IMR-90 (cell line): Measurements from ENCODE around the gene CENPQ. TPM values are rescaled to one million over a fixed set of nuclear protein-coding genes. Genes with fewer than 3 reads are reported as not detected.
"Not testable (repeated sequence)": the region's sequence is repeated elsewhere in the genome, so short reads cannot be mapped to it uniquely, and the experiment has no call there.

Source experiments
- ATAC-seq: fragments of 200-7000 bp; cut with Tn5 transposase; 2 replicates; pipeline ENCODE4 v1.9.1; 2020; ENCODE audit warnings: low read depth, mild to moderate bottlenecking, moderate library complexity
- BruUV-seq: library from RNA; stranded (reverse); fragments of 400-500 nt; replicated peaks from 2 replicates; lab custom pipeline; 2021; lab: Mats Ljungman, UMichigan
- CTCF ChIA-PET: fragments of 300-600 bp; formaldehyde crosslinking; extraction: SDS; loops from one replicate; lab custom pipeline; 2021; ENCODE audit warnings: antibody characterized with exemption; lab: Yijun Ruan, JAX
- POLR2A ChIA-PET: fragments of 300-600 bp; sonication (Branson Sonifier 250); formaldehyde crosslinking; loops from one replicate; lab custom pipeline; 2022; ENCODE audit warnings: antibody characterized with exemption; ENCODE audit not compliant: unreplicated experiment; lab: Charles Lee
- DNase-seq: peaks from one replicate; pipeline ENCODE4 v3.0.0; 2013
- H2AFZ ChIP-seq: replicated peaks from 2 replicates; pipeline ENCODE3; 2013; ENCODE audit warnings: low read length, mild to moderate bottlenecking; ENCODE audit not compliant: poor library complexity
- H2AK5ac ChIP-seq: 2 replicates; pipeline ENCODE4 v1.6.1; 2013; ENCODE audit warnings: low read depth, low read length, inconsistent platforms
- H2AK9ac ChIP-seq: replicated peaks from 2 replicates; pipeline ENCODE3; 2013; ENCODE audit warnings: mild to moderate bottlenecking, low read depth, low read length, moderate library complexity; ENCODE audit not compliant: poor library complexity
- H2BK120ac ChIP-seq: 2 replicates; pipeline ENCODE4 v1.6.1; 2013; ENCODE audit warnings: low read depth, low read length, inconsistent platforms
- H2BK15ac ChIP-seq: 3 replicates; pipeline ENCODE4 v1.6.1; 2013; ENCODE audit warnings: low read depth, low read length, inconsistent platforms
- H2BK20ac ChIP-seq: 2 replicates; pipeline ENCODE4 v1.6.1; 2013; ENCODE audit warnings: low read depth, mild to moderate bottlenecking, inconsistent platforms, low read length, moderate library complexity
- H2BK5ac ChIP-seq: 2 replicates; pipeline ENCODE4 v1.6.1; 2013; ENCODE audit warnings: mild to moderate bottlenecking, low read depth, low read length, inconsistent platforms; ENCODE audit not compliant: poor library complexity, severe bottlenecking
- H3K14ac ChIP-seq: replicated peaks from 2 replicates; pipeline ENCODE4 v1.6.1; 2013; ENCODE audit warnings: low read depth, low read length, inconsistent platforms
- H3K18ac ChIP-seq: 2 replicates; pipeline ENCODE4 v1.6.1; 2013; ENCODE audit warnings: low read depth, low read length, control low read depth
- H3K23ac ChIP-seq: 2 replicates; pipeline ENCODE4 v1.6.1; 2013; ENCODE audit warnings: low read depth, low read length, inconsistent platforms
- H3K27ac ChIP-seq: 2 replicates; pipeline ENCODE4 v1.5.1; 2013; ENCODE audit warnings: mild to moderate bottlenecking, control low read depth, low read length; ENCODE audit not compliant: insufficient read depth
- H3K27me3 ChIP-seq: 2 replicates; pipeline ENCODE4 v1.6.1; 2013; ENCODE audit warnings: low read length; ENCODE audit not compliant: control insufficient read depth, insufficient read depth
- H3K36me3 ChIP-seq: 2 replicates; pipeline ENCODE4 v1.6.1; 2013; ENCODE audit warnings: low read length, mixed read lengths; ENCODE audit not compliant: control insufficient read depth, insufficient read depth
- H3K4ac ChIP-seq: 2 replicates; pipeline ENCODE4 v1.6.1; 2013; ENCODE audit warnings: low read depth, low read length, inconsistent platforms
- H3K4me1 ChIP-seq: 2 replicates; pipeline ENCODE4 v1.6.1; 2013; ENCODE audit warnings: low read length, mixed read lengths; ENCODE audit not compliant: control insufficient read depth, insufficient read depth
- H3K4me2 ChIP-seq: 2 replicates; pipeline ENCODE4 v1.6.1; 2013; ENCODE audit warnings: low read depth, mild to moderate bottlenecking, control low read depth, low read length, moderate library complexity
- H3K4me3 ChIP-seq: 2 replicates; pipeline ENCODE4 v1.5.1; 2013; ENCODE audit warnings: low read depth, mild to moderate bottlenecking, control low read depth, low read length, moderate library complexity; ENCODE audit not compliant: insufficient read depth
- H3K56ac ChIP-seq: 2 replicates; pipeline ENCODE4 v1.6.1; 2013; ENCODE audit warnings: low read length, inconsistent platforms; ENCODE audit not compliant: insufficient read depth; ENCODE audit errors: extremely low read depth
- H3K79me1 ChIP-seq, 2 experiments: 2 replicates each; pipeline ENCODE4 v1.6.1; 2013; ENCODE audit warnings: low read length in 2 of 2, inconsistent platforms in 1 of 2, low read depth in 1 of 2
- H3K9ac ChIP-seq: 2 replicates; pipeline ENCODE4 v1.6.1; 2013; ENCODE audit warnings: low read depth, low read length, control low read depth
- H3K9me1 ChIP-seq: 2 replicates; pipeline ENCODE4 v1.6.1; 2013; ENCODE audit warnings: low read length, inconsistent platforms; ENCODE audit not compliant: insufficient read depth
- H3K9me3 ChIP-seq: 2 replicates; pipeline ENCODE4 v1.6.1; 2013; ENCODE audit warnings: low read length; ENCODE audit not compliant: control insufficient read depth, insufficient read depth
- H4K20me1 ChIP-seq: 2 replicates; pipeline ENCODE4 v1.6.1; 2013; ENCODE audit warnings: low read length, inconsistent platforms; ENCODE audit not compliant: insufficient read depth
- H4K5ac ChIP-seq: 2 replicates; pipeline ENCODE4 v1.6.1; 2013; ENCODE audit warnings: mild to moderate bottlenecking, low read depth, low read length, control low read depth
- H4K8ac ChIP-seq, 2 experiments: 2 replicates each; pipeline ENCODE4 v1.6.1; 2013; ENCODE audit warnings: low read depth in 2 of 2, low read length in 2 of 2, control low read depth in 1 of 2, inconsistent platforms in 1 of 2
- H4K91ac ChIP-seq: 2 replicates; pipeline ENCODE4 v1.6.1; 2013; ENCODE audit warnings: low read depth, low read length, inconsistent platforms; ENCODE audit not compliant: insufficient read depth
- WGBS, 2 experiments: methylation state at CpG; one replicate each; pipeline versions ENCODE4 v1.1.5 to v1.1.7; 2013; ENCODE audit warnings: missing lambda C conversion rate in 2 of 2; ENCODE audit not compliant: insufficient read length in 1 of 2; ENCODE audit errors: extremely low coverage in 2 of 2; 5-methylcytosine and 5-hydroxymethylcytosine counted together
- dilution Hi-C: fragments of 300-500 bp; cut with HindIII; formaldehyde crosslinking; loops from one replicate; pipeline ENCODE4 v1.14.3; 2018; ENCODE audit warnings: low sequenced_read_pairs; ENCODE audit not compliant: unreplicated experiment
- in situ Hi-C: fragments of 300-500 bp; cut with MboI; formaldehyde crosslinking; loops from 3 replicates; pipeline ENCODE4 v1.14.3; 2019; ENCODE audit warnings: low sequenced_read_pairs, inconsistent platforms, mixed read lengths
- intact Hi-C: fragments of 100-400 bp; cut with micrococcal nuclease; formaldehyde crosslinking; loops from 2 replicates; pipeline ENCODE4 v1.10.0; 2022
- polyA plus RNA-seq, 3 experiments: library from polyadenylated mRNA; depleted of rRNA; stranded (reverse); fragments of >200 nt; gene quantifications; 2 replicates each; pipeline ENCODE4 v1.2.3, GENCODE V29; 2012; ENCODE audit warnings: low replicate concordance in 1 of 3
- total RNA-seq: library from RNA; depleted of rRNA; stranded (reverse); fragments of >200 nt; gene quantifications from 2 replicates; pipeline ENCODE4 v1.2.3, GENCODE V29; 2012

The CENPQ gene
- total and polyA plus RNA-seq, 2 of the 4 experiments (the other 2 are of a cell fraction) = 2.2 to 3.7 TPM

DNA sequence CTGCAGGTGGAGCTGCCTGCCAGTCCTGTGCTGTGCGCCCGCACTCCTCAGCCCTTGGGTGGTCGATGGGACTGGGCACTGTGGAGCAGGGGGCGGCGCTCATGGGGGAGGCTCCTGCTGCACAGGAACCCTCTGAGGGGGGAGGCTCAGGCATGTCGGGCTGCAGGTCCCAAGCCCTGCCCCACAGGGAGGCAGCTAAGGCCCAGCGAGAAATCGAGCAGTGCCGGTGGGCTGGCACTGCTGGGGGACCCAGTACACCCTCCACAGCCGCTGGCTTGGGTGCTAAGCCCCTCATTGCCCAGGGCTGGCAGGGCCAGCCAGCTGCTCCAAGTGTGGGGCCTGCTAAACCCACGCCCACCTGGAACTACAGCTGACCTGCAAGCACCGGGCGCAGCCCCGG lies 20.2 kb downstream of the CENPQ start:
- CTCF ChIA-PET, intact Hi-C loops: not testable (repeated sequence)

More for the DNA sequence above, 20.2 kb downstream of the CENPQ start:
- 100% methylated on average over 4 of the region's 14 CpGs; no CpG with 5 or more reads in 1 of the 2 experiments for WGBS, 2 experiments
- H3K9me3 ChIP-seq, H4K5ac ChIP-seq, H3K4ac ChIP-seq, DNase-seq, H3K9ac ChIP-seq, in situ Hi-C loops, H4K91ac ChIP-seq, H3K27me3 ChIP-seq, H3K14ac ChIP-seq, H2AFZ ChIP-seq, POLR2A ChIA-PET, H3K4me1 ChIP-seq, H2BK20ac ChIP-seq, H3K4me3 ChIP-seq, dilution Hi-C loops, H3K9me1 ChIP-seq, H4K20me1 ChIP-seq, H2AK5ac ChIP-seq, H3K4me2 ChIP-seq, H3K18ac ChIP-seq, H2BK120ac ChIP-seq, H2BK15ac ChIP-seq, H3K36me3 ChIP-seq, BruUV-seq, H2AK9ac ChIP-seq, H3K79me1 ChIP-seq, H2BK5ac ChIP-seq, H4K8ac ChIP-seq, ATAC-seq, H3K27ac ChIP-seq, H3K23ac ChIP-seq, H3K56ac ChIP-seq: not testable (repeated sequence)
